Stimulated activated memory B cell treated with anti-CD40 and anti-IgM and Interleukin-4, amounts not matched to agents 10 μg/mL and 1 μg/mL and 100 μg/mL, for 72 hours (primary cell): ENCODE results near the gene ZDHHC3.
"Not testable (repeated sequence)": the region's sequence is repeated elsewhere in the genome, so short reads cannot be mapped to it uniquely, and the experiment has no call there.

ENCODE experiments used
- ATAC-seq: fragments of 150-1000 bp; cut with Tn5 transposase; 2 replicates; pipeline ENCODE4 v1.10.0; 2021
- H3K27ac Mint-ChIP-seq: one replicate; pipeline ENCODE4 v1.8.0; 2022; ENCODE audit warnings: mild to moderate bottlenecking, mixed read lengths
- H3K27me3 Mint-ChIP-seq: one replicate; pipeline ENCODE4 v1.8.0; 2022; ENCODE audit warnings: mixed read lengths
- H3K36me3 Mint-ChIP-seq: one replicate; pipeline ENCODE4 v1.8.0; 2022; ENCODE audit warnings: mixed read lengths
- H3K4me1 Mint-ChIP-seq: one replicate; pipeline ENCODE4 v1.8.0; 2022; ENCODE audit warnings: mixed read lengths
- H3K4me3 Mint-ChIP-seq: one replicate; pipeline ENCODE4 v1.8.0; 2022; ENCODE audit warnings: mild to moderate bottlenecking, moderate library complexity, mixed read lengths
- H3K9me3 Mint-ChIP-seq: one replicate; pipeline ENCODE4 v1.8.0; 2022; ENCODE audit warnings: mixed read lengths

ZDHHC3 gene

DNA sequence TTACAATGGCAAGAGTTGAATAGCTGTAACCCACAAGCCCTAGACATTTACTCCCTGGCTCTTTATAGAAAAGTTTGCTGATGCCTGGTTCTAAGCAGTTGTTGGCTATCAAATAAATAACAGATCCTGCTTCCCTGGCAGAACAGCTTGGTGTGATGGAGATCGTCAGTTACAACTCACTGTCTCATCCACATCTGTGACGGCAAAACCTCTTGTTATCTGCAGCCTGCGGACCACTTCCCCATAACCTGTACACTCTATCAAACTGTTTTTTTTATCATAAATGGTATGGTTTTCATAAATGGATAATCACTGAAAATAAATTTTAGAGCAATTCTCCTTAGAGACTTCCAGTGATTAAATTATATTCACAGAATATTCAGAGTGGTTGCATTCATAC is 14.1 kb downstream of the ZDHHC3 start:
- no peak for ATAC-seq
- no peaks in the 10 kb centered on the region for H3K9me3 Mint-ChIP-seq

GRCh38 chr3:44960387-44961026 is 15.5 kb downstream of the ZDHHC3 start:
- H3K36me3 Mint-ChIP-seq: peaks cover 37% of the 10 kb centered on the region
- no peaks in the 10 kb centered on the region for H3K9me3 Mint-ChIP-seq
- no peak overlapping the region for H3K4me3 Mint-ChIP-seq
- no peaks in the 10 kb centered on the region for H3K27me3 Mint-ChIP-seq
- no peak overlapping the region for H3K27ac Mint-ChIP-seq
- H3K4me1 Mint-ChIP-seq: peaks cover 51% of the 10 kb centered on the region
- ATAC-seq: no peak

More for the DNA sequence above, 14.1 kb downstream of the ZDHHC3 start:
- Mint-ChIP-seq H3K4me3 (no peak overlapping the region), H3K4me1 (peaks cover 42% of the 10 kb centered on the region), H3K36me3 (peaks cover 31% of the 10 kb centered on the region), H3K27ac (no peak overlapping the region), H3K27me3 (no peaks in the 10 kb centered on the region)

- Mint-ChIP-seq H3K9me3 (no peaks in the 10 kb centered on the region), H3K27ac (no peak overlapping the region)
Measured at GRCh38 chr3:44958386-44958785, 17.6 kb downstream of the ZDHHC3 start.

DNA sequence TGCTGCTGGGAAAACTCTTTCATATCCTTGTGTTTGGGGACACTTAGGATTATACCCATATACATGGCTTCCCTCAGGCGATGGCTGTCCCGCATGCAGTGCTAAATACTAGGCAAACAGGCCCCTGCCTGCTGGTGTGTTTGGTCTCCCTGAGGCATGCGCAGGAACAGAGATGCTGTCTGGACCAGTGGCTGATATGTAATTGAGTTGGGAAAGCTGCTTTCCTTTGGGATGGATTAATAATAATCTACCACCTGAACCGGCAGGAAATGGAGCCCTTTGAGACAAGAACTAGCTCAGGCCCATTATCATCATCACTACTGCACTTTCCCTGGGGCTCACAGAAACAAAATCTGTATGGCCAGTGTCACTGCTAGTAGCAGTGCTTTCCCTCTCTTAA is 18.0 kb downstream of the ZDHHC3 start:
- Mint-ChIP-seq H3K4me3 (no peak overlapping the region), H3K36me3 (peaks cover 30% of the 10 kb centered on the region), H3K4me1 (peaks cover 40% of the 10 kb centered on the region), H3K27ac (no peak overlapping the region), H3K27me3 (no peaks in the 10 kb centered on the region), H3K9me3 (no peaks in the 10 kb centered on the region)
- no peak for ATAC-seq

More at GRCh38 chr3:44958386-44958785, 17.6 kb downstream of the ZDHHC3 start:
- Mint-ChIP-seq H3K27me3 (no peaks in the 10 kb centered on the region), H3K4me3 (no peak overlapping the region), H3K36me3 (peaks cover 30% of the 10 kb centered on the region), H3K4me1 (peaks cover 44% of the 10 kb centered on the region)
- ATAC-seq: no peak

DNA sequence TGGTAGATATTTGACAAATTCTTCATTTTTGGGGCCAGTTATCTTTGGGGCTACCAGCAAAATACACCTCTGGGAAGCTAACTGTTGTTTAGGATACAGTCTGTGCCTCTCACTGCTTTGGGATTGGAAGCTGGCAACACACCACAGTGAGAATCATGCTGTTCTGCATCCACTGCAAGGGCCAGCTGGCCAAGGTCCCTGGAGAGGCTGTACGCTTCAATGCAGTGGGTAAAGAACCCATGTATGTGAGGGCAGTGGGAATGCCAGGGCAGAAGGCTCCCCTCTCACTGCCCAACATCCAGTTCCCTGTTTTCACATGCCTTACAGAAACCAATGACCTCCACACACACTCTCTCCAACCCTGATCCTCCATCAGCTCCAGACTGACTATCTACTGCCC is 20.1 kb downstream of the ZDHHC3 start:
- H3K36me3 Mint-ChIP-seq: peaks cover 37% of the 10 kb centered on the region

DNA sequence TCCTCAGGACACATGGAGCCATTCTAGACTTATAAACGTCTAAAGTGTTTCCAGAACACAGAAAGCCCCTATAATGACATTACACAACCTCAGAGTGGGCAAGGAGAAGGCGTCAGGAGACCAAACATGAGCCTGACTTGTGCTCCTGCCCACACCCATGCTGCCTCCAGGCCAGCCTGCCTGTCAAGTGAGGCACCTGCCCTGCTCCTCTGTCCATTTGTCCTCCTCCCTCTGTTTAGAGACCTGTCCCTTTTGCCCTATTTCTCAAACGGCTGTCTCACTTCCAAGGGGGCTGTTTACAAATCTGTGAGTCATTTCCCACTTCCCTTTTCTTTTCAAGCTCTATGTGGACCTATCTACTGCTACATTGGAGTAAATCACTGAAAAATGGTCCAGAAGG is 21.0 kb downstream of the ZDHHC3 start:
- no peak overlapping the region for H3K27ac Mint-ChIP-seq
- no peak overlapping the region for H3K4me3 Mint-ChIP-seq
- no peaks in the 10 kb centered on the region for H3K9me3 Mint-ChIP-seq
- H3K36me3 Mint-ChIP-seq: peaks cover 37% of the 10 kb centered on the region
- peak; percentile 83 for ATAC-seq
- no peaks in the 10 kb centered on the region for H3K27me3 Mint-ChIP-seq
- H3K4me1 Mint-ChIP-seq: peaks cover 52% of the 10 kb centered on the region

More for the DNA sequence above, 20.1 kb downstream of the ZDHHC3 start:
- Mint-ChIP-seq H3K4me1 (peaks cover 47% of the 10 kb centered on the region), H3K4me3 (no peak overlapping the region), H3K9me3 (no peaks in the 10 kb centered on the region), H3K27me3 (no peaks in the 10 kb centered on the region), H3K27ac (no peak overlapping the region)
- ATAC-seq: no peak

GRCh38 chr3:44954304-44954703 is 21.7 kb downstream of the ZDHHC3 start:
- H3K36me3 Mint-ChIP-seq: peaks cover 37% of the 10 kb centered on the region
- H3K9me3 Mint-ChIP-seq: no peaks in the 10 kb centered on the region
- H3K27ac Mint-ChIP-seq: no peak overlapping the region
- ATAC-seq: no peak
- H3K4me1 Mint-ChIP-seq: peaks cover 52% of the 10 kb centered on the region
- H3K27me3 Mint-ChIP-seq: no peaks in the 10 kb centered on the region
- no peak overlapping the region for H3K4me3 Mint-ChIP-seq

DNA sequence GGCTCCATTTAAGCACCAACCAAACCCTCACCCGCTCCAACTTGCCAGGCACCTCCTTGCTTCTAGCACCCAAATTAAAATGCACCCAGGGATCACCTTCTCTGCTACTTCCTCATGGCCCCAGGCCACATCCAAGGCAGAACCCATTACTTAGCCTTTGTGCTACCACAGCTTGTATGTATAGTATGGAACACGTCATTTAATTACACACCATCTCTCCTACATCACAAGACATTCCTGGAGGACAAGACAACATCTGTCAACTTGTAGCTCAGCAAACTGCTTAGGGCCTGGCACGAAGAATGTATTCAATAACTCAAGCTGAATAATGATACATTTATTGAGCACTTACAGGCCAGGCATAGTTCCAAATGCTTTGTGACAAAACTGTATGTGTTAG is 23.3 kb downstream of the ZDHHC3 start:
- Mint-ChIP-seq H3K27me3 (no peaks in the 10 kb centered on the region), H3K4me3 (no peak overlapping the region), H3K9me3 (no peaks in the 10 kb centered on the region), H3K27ac (no peak overlapping the region), H3K36me3 (peaks cover 32% of the 10 kb centered on the region), H3K4me1 (peaks cover 51% of the 10 kb centered on the region)
- no peak for ATAC-seq

DNA sequence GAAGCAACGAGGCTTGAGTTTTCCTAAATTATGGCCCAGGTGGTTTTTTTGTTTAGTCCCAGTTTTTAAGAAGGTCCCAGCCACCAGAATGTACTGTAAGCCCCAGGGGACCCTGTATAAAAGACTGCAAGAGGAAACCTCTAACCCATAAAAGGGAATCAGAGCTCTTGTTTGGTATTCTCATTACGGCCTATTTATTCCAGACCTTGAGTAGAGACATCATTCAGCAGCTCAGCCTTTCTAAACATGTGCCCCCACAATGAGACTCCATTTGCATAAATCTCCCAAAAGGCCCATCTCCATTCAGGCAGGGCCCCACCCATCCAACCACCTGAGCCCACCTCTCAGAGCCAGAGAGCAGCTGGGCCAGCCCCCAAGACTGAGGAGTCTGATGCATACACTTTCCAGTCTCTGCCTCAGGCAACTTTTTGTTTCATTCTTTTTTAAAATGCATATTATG is 25.7 kb downstream of the ZDHHC3 start:
- Mint-ChIP-seq H3K36me3 (peaks cover 35% of the 10 kb centered on the region), H3K4me1 (peaks cover 32% of the 10 kb centered on the region), H3K27ac (no peak overlapping the region), H3K9me3 (no peaks in the 10 kb centered on the region), H3K27me3 (no peaks in the 10 kb centered on the region), H3K4me3 (no peak overlapping the region)
- no peak for ATAC-seq

DNA sequence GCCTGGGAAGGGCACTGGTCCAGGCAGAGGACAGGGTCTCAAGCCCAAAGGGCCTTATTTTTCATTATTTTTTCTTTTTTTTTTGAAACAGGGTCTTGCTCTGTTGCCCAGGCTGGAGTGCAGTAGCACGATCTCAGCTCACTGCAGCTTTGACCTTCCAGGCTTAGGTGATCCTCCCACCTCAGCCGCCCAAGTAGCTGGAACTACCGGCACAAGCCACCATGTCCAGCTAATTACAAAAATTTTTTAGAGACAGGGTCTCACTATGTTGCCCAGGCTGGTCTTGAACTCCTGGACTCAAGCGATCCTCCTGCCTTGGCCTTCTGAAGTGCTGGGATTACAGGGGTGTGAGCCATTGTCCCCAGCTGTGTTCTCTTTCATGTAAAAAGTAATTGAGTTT is 26.2 kb downstream of the ZDHHC3 start:
- not testable (repeated sequence) for H3K4me3 Mint-ChIP-seq, ATAC-seq, H3K27ac Mint-ChIP-seq, H3K9me3 Mint-ChIP-seq, H3K27me3 Mint-ChIP-seq
- Mint-ChIP-seq H3K36me3 (peaks cover 40% of the 10 kb centered on the region), H3K4me1 (peaks cover 27% of the 10 kb centered on the region)

- Mint-ChIP-seq H3K36me3 (peaks cover 45% of the 10 kb centered on the region), H3K4me1 (peaks cover 22% of the 10 kb centered on the region), H3K27ac (no peak overlapping the region), H3K9me3 (no peaks in the 10 kb centered on the region), H3K27me3 (no peaks in the 10 kb centered on the region), H3K4me3 (no peak overlapping the region)
- no peak for ATAC-seq
Measured at GRCh38 chr3:44948239-44948638, 27.7 kb downstream of the ZDHHC3 start.

DNA sequence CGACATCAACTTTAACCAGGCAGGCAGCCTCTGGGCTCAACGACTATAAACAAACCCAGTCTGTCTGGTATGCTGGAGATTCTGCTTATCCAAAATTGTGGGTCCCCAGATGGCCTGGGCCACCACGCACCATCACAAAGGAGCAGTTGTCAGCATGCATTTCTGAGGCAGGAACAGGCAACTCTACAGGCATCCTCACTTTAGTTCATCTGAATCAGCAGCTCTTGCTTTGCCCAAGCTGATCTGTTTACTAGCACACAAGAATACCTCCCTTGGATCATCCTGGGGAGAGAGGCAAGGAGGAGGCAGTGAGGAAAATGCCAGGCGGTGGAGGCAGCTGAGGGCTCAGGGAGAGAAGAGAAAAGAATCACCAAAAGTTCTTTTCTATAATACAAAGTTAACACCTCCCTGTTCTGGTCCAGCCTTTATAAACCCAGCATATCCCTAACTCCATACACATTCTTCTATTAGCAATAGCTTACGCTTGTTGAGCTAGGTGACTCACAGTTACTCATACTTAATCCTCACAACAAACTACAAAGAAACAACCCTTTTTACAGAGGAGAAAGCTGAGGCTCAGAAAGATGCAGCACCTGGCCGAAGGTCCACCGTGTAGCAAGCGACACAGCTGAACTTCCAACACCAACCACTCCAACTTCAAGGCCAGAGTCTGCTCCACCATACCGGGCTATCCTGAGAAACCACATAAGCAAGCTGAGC is 33.6 kb downstream of the ZDHHC3 start:
- H3K27me3 Mint-ChIP-seq: no peaks in the 10 kb centered on the region
- H3K36me3 Mint-ChIP-seq: peaks cover 80% of the 10 kb centered on the region
- no peak overlapping the region for H3K4me3 Mint-ChIP-seq
- no peak overlapping the region for H3K27ac Mint-ChIP-seq
- H3K9me3 Mint-ChIP-seq: no peaks in the 10 kb centered on the region
- no peaks in the 10 kb centered on the region for H3K4me1 Mint-ChIP-seq
- ATAC-seq: no peak

- no peak for ATAC-seq
- peaks cover 72% of the 10 kb centered on the region for H3K36me3 Mint-ChIP-seq
- no peaks in the 10 kb centered on the region for H3K27me3 Mint-ChIP-seq
- H3K27ac Mint-ChIP-seq: no peak overlapping the region
- H3K9me3 Mint-ChIP-seq: no peaks in the 10 kb centered on the region
- no peaks in the 10 kb centered on the region for H3K4me1 Mint-ChIP-seq
- no peak overlapping the region for H3K4me3 Mint-ChIP-seq
Measured at GRCh38 chr3:44939581-44940036, 36.4 kb downstream of the ZDHHC3 start.

DNA sequence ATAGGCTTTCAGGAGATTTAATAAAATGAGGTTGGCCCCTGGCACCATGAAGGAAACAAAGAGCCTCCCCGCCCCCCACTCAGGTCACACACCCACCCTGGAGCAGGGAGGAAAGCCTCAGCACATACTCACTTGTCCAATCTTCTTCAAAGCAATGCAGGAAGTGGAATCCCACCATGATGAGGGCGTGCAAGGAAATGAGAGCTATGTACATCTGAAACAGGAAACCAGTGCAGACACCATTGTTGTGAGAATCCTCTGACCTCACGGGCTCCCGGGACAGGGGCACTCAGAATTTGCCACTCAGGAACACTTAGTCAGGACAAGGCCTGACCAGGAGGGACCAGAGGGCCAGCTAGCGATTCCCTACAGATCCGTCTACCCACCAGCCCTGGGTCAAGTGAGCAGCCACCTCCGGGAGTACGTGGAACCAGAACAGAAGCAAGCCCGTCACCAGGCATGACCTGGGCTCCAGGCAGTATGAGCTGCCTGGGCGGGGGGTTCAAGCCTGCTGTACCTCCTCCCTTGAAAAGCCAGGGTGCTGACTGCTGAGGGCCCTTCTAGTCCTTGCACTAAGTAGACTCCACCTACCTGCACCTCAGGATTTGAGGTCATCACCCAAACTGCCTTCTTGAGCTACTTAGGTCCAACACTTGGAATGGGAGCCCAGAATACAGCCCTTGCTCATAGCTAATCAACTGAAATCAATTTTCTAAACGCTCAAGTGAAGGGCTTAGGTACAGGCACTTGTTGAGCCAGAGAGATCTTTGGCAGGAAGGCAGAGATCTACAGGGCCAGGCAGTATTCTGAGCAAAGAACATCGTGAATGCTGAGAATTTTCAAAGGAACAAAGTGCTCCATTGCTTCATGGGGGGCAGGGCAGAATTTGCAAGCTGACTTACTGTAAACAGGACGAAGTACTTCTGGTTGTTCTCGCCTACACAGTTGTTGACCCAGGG is 42.7 kb downstream of the ZDHHC3 start:
- no peak for ATAC-seq
- Mint-ChIP-seq H3K27ac (no peak overlapping the region), H3K9me3 (no peaks in the 10 kb centered on the region), H3K27me3 (no peaks in the 10 kb centered on the region), H3K4me1 (no peaks in the 10 kb centered on the region), H3K36me3 (peaks cover 64% of the 10 kb centered on the region), H3K4me3 (no peak overlapping the region)

- Mint-ChIP-seq H3K36me3 (peaks cover 65% of the 10 kb centered on the region), H3K27me3 (no peaks in the 10 kb centered on the region), H3K4me3 (no peak overlapping the region), H3K9me3 (no peaks in the 10 kb centered on the region), H3K27ac (no peak overlapping the region), H3K4me1 (no peaks in the 10 kb centered on the region)
- ATAC-seq: no peak
Measured at GRCh38 chr3:44932271-44932670, 43.7 kb downstream of the ZDHHC3 start.
